H1 (cell line): ENCODE data around the gene MT1H. TPM values are rescaled to one million over a fixed set of nuclear protein-coding genes. Genes with fewer than 3 reads are reported as not detected.

Experiments used
- CTCF ChIA-PET: fragments of 300-600 bp; sonication (Branson Sonifier 250); formaldehyde crosslinking; loops from one replicate; lab custom pipeline; 2021; ENCODE audit not compliant: partially characterized antibody; lab: Charles Lee
- POLR2A ChIA-PET: fragments of 300-600 bp; sonication (Branson Sonifier 250); formaldehyde crosslinking; loops from one replicate; lab custom pipeline; 2021; ENCODE audit warnings: inconsistent platforms; ENCODE audit not compliant: partially characterized antibody; lab: Charles Lee
- DNase-seq, 2 experiments: peaks; one replicate each; pipeline versions ENCODE4 v3.0.0 to v3.0.0-alpha.2; 2010 to 2022; ENCODE audit warnings: low spot score in 2 of 2, low read depth in 1 of 2, mixed read lengths in 1 of 2
- FAIRE-seq: peaks from 2 replicates; lab custom pipeline; 2011; peaks lifted over from hg19 to GRCh38; lab: Jason Lieb, UNC
- H2AFZ ChIP-seq: 2 replicates; pipeline ENCODE4 v1.8.1; 2012; ENCODE audit warnings: low read length, inconsistent platforms
- H2AK5ac ChIP-seq: 2 replicates; pipeline ENCODE4 v1.6.1; 2013; ENCODE audit warnings: low read depth, low read length
- H2BK120ac ChIP-seq: replicated peaks from 2 replicates; pipeline ENCODE3; 2013; ENCODE audit warnings: low read depth, low read length, inconsistent platforms
- H2BK12ac ChIP-seq: 2 replicates; pipeline ENCODE4 v1.6.1; 2013; ENCODE audit warnings: low read depth, low read length
- H2BK15ac ChIP-seq: 2 replicates; pipeline ENCODE4 v1.6.1; 2013; ENCODE audit warnings: low read length
- H2BK20ac ChIP-seq: 2 replicates; pipeline ENCODE4 v1.6.1; 2013; ENCODE audit warnings: low read length
- H2BK5ac ChIP-seq: 2 replicates; pipeline ENCODE4 v1.6.1; 2013; ENCODE audit warnings: low read depth, low read length
- H3K14ac ChIP-seq: 2 replicates; pipeline ENCODE4 v1.6.1; 2013; ENCODE audit warnings: inconsistent platforms; ENCODE audit not compliant: insufficient read length
- H3K18ac ChIP-seq: 2 replicates; pipeline ENCODE4 v1.6.1; 2013; ENCODE audit warnings: low read length; ENCODE audit errors: extremely low read depth
- H3K23ac ChIP-seq: 2 replicates; pipeline ENCODE4 v1.6.1; 2013; ENCODE audit warnings: inconsistent platforms; ENCODE audit not compliant: insufficient read length
- H3K23me2 ChIP-seq: 2 replicates; pipeline ENCODE4 v1.6.1; 2013; ENCODE audit warnings: low read depth, low read length
- H3K27ac ChIP-seq: 2 replicates; pipeline ENCODE4 v1.6.1; 2011; ENCODE audit warnings: low read depth, low read length, inconsistent platforms
- H3K27me3 ChIP-seq, 4 experiments: replicated peaks in 1 of 4; 1 replicate in 1 of 4; 2 replicates in 3 of 4; pipeline versions ENCODE4 v1.6.1 to v1.8.1; 2011 to 2013; ENCODE audit warnings: low read length in 3 of 4, mild to moderate bottlenecking in 3 of 4, inconsistent platforms in 2 of 4, mixed read lengths in 2 of 4, moderate library complexity in 1 of 4; ENCODE audit not compliant: control insufficient read depth in 3 of 4, insufficient read depth in 3 of 4; ENCODE audit errors: extremely low read depth in 1 of 4
- H3K36me3 ChIP-seq, 4 experiments: 2 replicates each; pipeline versions ENCODE4 v1.6.1 to v1.8.1; 2011 to 2013; ENCODE audit warnings: mild to moderate bottlenecking in 4 of 4, low read length in 3 of 4, moderate library complexity in 2 of 4, control low read depth in 1 of 4, inconsistent platforms in 1 of 4; ENCODE audit not compliant: insufficient read depth in 4 of 4, control insufficient read depth in 2 of 4
- H3K4ac ChIP-seq: replicated peaks from 2 replicates; pipeline ENCODE3; 2013; ENCODE audit warnings: low read length, low read depth, mixed read lengths, inconsistent platforms; ENCODE audit not compliant: insufficient read length
- H3K4me1 ChIP-seq, 4 experiments: replicated peaks in 1 of 4; 1 replicate in 1 of 4; 2 replicates in 3 of 4; pipeline versions ENCODE4 v1.6.1 to v1.8.1; 2011 to 2013; ENCODE audit warnings: low read length in 3 of 4, inconsistent platforms in 2 of 4, mixed read lengths in 1 of 4; ENCODE audit not compliant: insufficient read depth in 4 of 4, control insufficient read depth in 3 of 4
- H3K4me2 ChIP-seq, 2 experiments: 2 replicates each; pipeline versions ENCODE4 v1.6.1 to v1.8.1; 2011 to 2013; ENCODE audit warnings: low read depth in 2 of 2, low read length in 2 of 2, control low read depth in 1 of 2, inconsistent platforms in 1 of 2, mild to moderate bottlenecking in 1 of 2; ENCODE audit not compliant: insufficient read depth in 1 of 2
- H3K4me3 ChIP-seq, 4 experiments: fragments of 200-600, 300-600 bp in 1 of 4; sonication (generic), shearing (Covaris generic), sonication (Bioruptor Twin) in 1 of 4; 2 replicates each; pipeline versions ENCODE4 v1.5.1 to v1.8.1; 2011 to 2016; ENCODE audit warnings: low read length in 4 of 4, low read depth in 3 of 4, control low read depth in 2 of 4, inconsistent platforms in 2 of 4, mild to moderate bottlenecking in 2 of 4, mixed read lengths in 1 of 4, moderate library complexity in 1 of 4; ENCODE audit not compliant: insufficient read depth in 2 of 4; ENCODE audit errors: extremely low read depth in 1 of 4
- H3K56ac ChIP-seq: replicated peaks from 2 replicates; pipeline ENCODE3; 2013; ENCODE audit warnings: low read depth, mild to moderate bottlenecking, mixed read lengths, low read length, inconsistent platforms; ENCODE audit not compliant: insufficient read length
- H3K79me1 ChIP-seq: 2 replicates; pipeline ENCODE4 v1.6.1; 2013; ENCODE audit warnings: low read depth, low read length, control low read depth
- H3K79me2 ChIP-seq, 2 experiments: 2 replicates each; pipeline versions ENCODE4 v1.6.1 to v1.8.1; 2012 to 2013; ENCODE audit warnings: low read length in 2 of 2, mild to moderate bottlenecking in 2 of 2, inconsistent platforms in 1 of 2; ENCODE audit not compliant: insufficient read depth in 2 of 2, control insufficient read depth in 1 of 2
- H3K9ac ChIP-seq, 4 experiments: replicated peaks in 1 of 4; 1 replicate in 1 of 4; 2 replicates in 3 of 4; pipeline versions ENCODE4 v1.6.1 to v1.8.1; 2011 to 2013; ENCODE audit warnings: low read depth in 3 of 4, low read length in 3 of 4, control low read depth in 2 of 4, mild to moderate bottlenecking in 2 of 4, moderate library complexity in 2 of 4, inconsistent platforms in 1 of 4; ENCODE audit errors: extremely low read depth in 1 of 4
- H3K9me3 ChIP-seq, 2 experiments: 2 replicates each; pipeline versions ENCODE4 v1.6.1 to v1.8.1; 2012 to 2013; ENCODE audit warnings: mild to moderate bottlenecking in 2 of 2, moderate library complexity in 2 of 2, control low read depth in 1 of 2, inconsistent platforms in 1 of 2, low read depth in 1 of 2, low read length in 1 of 2, mixed read lengths in 1 of 2; ENCODE audit not compliant: insufficient read depth in 2 of 2
- H4K20me1 ChIP-seq, 2 experiments: replicated peaks in 1 of 2; 2 replicates each; pipeline versions ENCODE3 to v1.8.1; 2011 to 2013; ENCODE audit warnings: inconsistent platforms in 2 of 2, low read length in 2 of 2, mild to moderate bottlenecking in 1 of 2; ENCODE audit not compliant: insufficient read depth in 2 of 2, control insufficient read depth in 1 of 2
- H4K5ac ChIP-seq: 2 replicates; pipeline ENCODE4 v1.6.1; 2013; ENCODE audit warnings: low read length, low read depth, mixed read lengths, inconsistent platforms; ENCODE audit not compliant: insufficient read length
- H4K8ac ChIP-seq: 2 replicates; pipeline ENCODE4 v1.8.0; 2013; ENCODE audit warnings: mild to moderate bottlenecking, moderate library complexity, low read length, inconsistent platforms; ENCODE audit not compliant: insufficient read depth; ENCODE audit errors: extremely low read depth
- H4K91ac ChIP-seq: replicated peaks from 2 replicates; pipeline ENCODE3; 2013; ENCODE audit warnings: low read length, mixed read lengths, inconsistent platforms; ENCODE audit not compliant: insufficient read length
- CBX5 ChIP-seq: fragments of 300-800, 300-1000 bp; sonication (generic); IDR thresholded peaks from 2 replicates; pipeline ENCODE4 v1.7.1; 2016; ENCODE audit warnings: antibody characterized with exemption, low read length, low read depth
- CBX8 ChIP-seq: fragments of 300-800, 300-1000 bp; sonication (generic); IDR thresholded peaks from 2 replicates; pipeline ENCODE4 v1.7.1; 2016; ENCODE audit warnings: low read depth, low read length, borderline replicate concordance
- CEBPB ChIP-seq: IDR thresholded peaks from 2 replicates; pipeline ENCODE4 v1.6.1; 2012; ENCODE audit warnings: low read depth, low read length
- CTBP2 ChIP-seq: IDR thresholded peaks from 2 replicates; pipeline ENCODE4 v1.7.0; 2011; ENCODE audit warnings: borderline replicate concordance, mild to moderate bottlenecking, moderate library complexity, mixed read lengths, low read length; ENCODE audit not compliant: insufficient read depth, insufficient read length
- GTF2F1 ChIP-seq: IDR thresholded peaks from 2 replicates; pipeline ENCODE4 v1.6.1; 2012; ENCODE audit warnings: low read depth, low read length, improper control_type of control experiment, borderline replicate concordance
- JUN ChIP-seq: IDR thresholded peaks from 2 replicates; pipeline ENCODE4 v1.6.1; 2011; ENCODE audit warnings: low read depth, mild to moderate bottlenecking, improper control_type of control experiment, low read length
- NANOG ChIP-seq: IDR thresholded peaks from 2 replicates; pipeline ENCODE4 v1.6.1; 2011; ENCODE audit warnings: low read length, low read depth, mild to moderate bottlenecking, inconsistent platforms; ENCODE audit not compliant: insufficient read depth, poor library complexity, severe bottlenecking
- POLR2A ChIP-seq, 2 experiments: IDR thresholded peaks; 1 replicate in 1 of 2; 2 replicates in 1 of 2; pipeline ENCODE4 v1.6.1; 2011; ENCODE audit warnings: low read depth in 2 of 2, low read length in 2 of 2, mild to moderate bottlenecking in 2 of 2; ENCODE audit errors: control extremely low read depth in 1 of 2
- RAD21 ChIP-seq, 2 experiments: IDR thresholded peaks in 1 of 2; conservative IDR thresholded peaks in 1 of 2; 2 replicates each; pipeline ENCODE4 v1.6.1; 2011; ENCODE audit warnings: low read depth in 2 of 2, low read length in 2 of 2, improper control_type of control experiment in 1 of 2, inconsistent platforms in 1 of 2, mild to moderate bottlenecking in 1 of 2, moderate library complexity in 1 of 2
- SAP30 ChIP-seq: fragments of 300-600 bp; sonication (generic); IDR thresholded peaks from 2 replicates; pipeline ENCODE4 v1.7.1; 2012; ENCODE audit warnings: low read length, moderate library complexity, mild to moderate bottlenecking, inconsistent platforms; ENCODE audit not compliant: insufficient read depth, insufficient replicate concordance
- SIX5 ChIP-seq: IDR thresholded peaks from 2 replicates; pipeline ENCODE4 v1.6.1; 2011; ENCODE audit warnings: mild to moderate bottlenecking, low read depth, low read length
- SP4 ChIP-seq: IDR thresholded peaks from 2 replicates; pipeline ENCODE4 v1.6.1; 2012; ENCODE audit warnings: low read length, inconsistent platforms
- TAF1 ChIP-seq: IDR thresholded peaks from 2 replicates; pipeline ENCODE4 v1.6.1; 2011; ENCODE audit warnings: mild to moderate bottlenecking, low read depth, low read length
- ZNF274 ChIP-seq: IDR thresholded peaks from 2 replicates; pipeline ENCODE4 v1.7.0; 2012; ENCODE audit warnings: low read length, borderline replicate concordance; ENCODE audit errors: extremely low read depth
- WGBS, 2 experiments: shearing (Covaris generic) in 1 of 2; methylation state at CpG; one replicate each; pipeline versions ENCODE4 v1.1.6 to v1.1.7; 2013 to 2015; ENCODE audit warnings: low lambda C conversion rate in 2 of 2, mixed read lengths in 2 of 2, inconsistent platforms in 1 of 2, low coverage in 1 of 2, missing lambda C conversion rate in 1 of 2; ENCODE audit not compliant: insufficient replicate concordance in 2 of 2, insufficient coverage in 1 of 2, insufficient read length in 1 of 2; ENCODE audit errors: extremely low coverage in 1 of 2, missing lambda C conversion rate in 1 of 2; 5-methylcytosine and 5-hydroxymethylcytosine counted together
- polyA plus RNA-seq, 7 experiments: library from polyadenylated mRNA; depleted of rRNA in 3 of 7; stranded (reverse) in 5 of 7; unstranded in 2 of 7; fragments of >200 nt in 5 of 7; fragments of 200-250 nt in 2 of 7; gene quantifications; 1 replicate in 5 of 7; 2 replicates in 1 of 7; 4 replicates in 1 of 7; pipeline versions ENCODE4 v1.2.1 to v1.2.3, GENCODE V29; 2011 to 2013; ENCODE audit warnings: missing spikeins in 2 of 7, mixed read lengths in 2 of 7
- total RNA-seq: library from RNA; stranded (reverse); fragmentation: NEBNext Ultra II Directional; extraction: Animal tissue kit (Norgen Biotek cat#: 25700); gene quantifications from 2 replicates; pipeline ENCODE4 v1.2.1, GENCODE V29; 2021

The MT1H gene
- total and polyA plus RNA-seq, 2 of the 8 experiments (the other 6 are each of a cell fraction or from before 2014, with no cell fraction given): 11.9 to 95.7 TPM

DNA sequence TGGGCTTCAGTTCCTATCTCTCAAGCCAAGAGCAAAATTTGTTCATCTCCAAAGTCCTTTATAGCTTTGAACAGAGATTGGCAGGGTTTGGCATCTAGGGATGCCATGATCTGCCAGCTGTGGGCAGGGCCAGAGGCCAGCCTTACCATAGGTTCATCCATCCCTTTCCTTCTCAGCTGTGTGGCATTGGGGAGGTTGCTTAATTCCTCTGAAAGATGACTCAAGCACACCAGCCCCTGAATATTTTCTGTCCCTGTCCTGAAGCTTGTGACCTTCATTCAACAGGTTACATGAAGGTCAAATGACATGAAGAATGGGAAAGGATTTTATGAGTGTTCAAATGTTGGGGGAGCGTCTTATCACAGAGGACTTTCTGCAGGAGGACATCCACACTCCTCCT, 5.1 kb upstream of the MT1H start:
- Histone ChIP-seq H2BK12ac (no peak overlapping the region), H3K23ac (no peak overlapping the region), H3K23me2 (peaks cover 14% of the 10 kb centered on the region; the same call in 1 of the 2 replicates), H4K5ac (no peak overlapping the region), H3K18ac (no peak overlapping the region), H2BK120ac (no peak overlapping the region), H4K20me1 (peaks cover 2 to 3% of the 10 kb centered on the region in 2 experiments), H2BK15ac (no peak overlapping the region), H3K9me3 (no peaks in the 10 kb centered on the region), H3K14ac (no peak overlapping the region), H3K27me3 (peaks cover 84 to 100% (median 98%) of the 10 kb centered on the region in 4 experiments), H2BK5ac (no peak overlapping the region), H3K79me2 (no peaks in the 10 kb centered on the region), H3K79me1 (no peaks in the 10 kb centered on the region), H3K4me3 (no peak overlapping the region), H4K91ac (no peak overlapping the region), H3K36me3 (no peaks in the 10 kb centered on the region), H3K4me2 (no peak overlapping the region), H3K9ac (no peak overlapping the region), H2BK20ac (no peak overlapping the region), H2AK5ac (no peak overlapping the region), H2AFZ (no peak overlapping the region), H3K56ac (no peak overlapping the region), H3K27ac (no peak overlapping the region), H4K8ac (no peak overlapping the region), H3K4me1 (peaks cover 3 to 8% (median 6%) of the 10 kb centered on the region in 4 experiments), H3K4ac (no peak overlapping the region)
- POLR2A ChIA-PET: interaction anchor here (1.1 to 13.9 kb wide), 3 partner anchors 9 to 39 kb away, joined by 3 to 205 read pairs (median 7); partner anchors contain the start of genes MT1E and MT1X
- WGBS, 2 experiments: 89% methylated on average over 1 of the region's 1 CpG; no CpG with 5 or more reads in 1 of the 2 experiments
- no peak for FAIRE-seq
- no peak for DNase-seq
- CTCF ChIA-PET: interaction anchor here (0.5 to 0.7 kb wide), 2 partner anchors 8 to 15 kb away, joined by 3 read pairs; no protein-coding TSS in a partner anchor
- TF ChIP-seq SAP30 (no peak), ZNF274 (no peak), CEBPB (no peak), CBX5 (no peak), CTBP2 (no peak), SP4 (no peak), NANOG (no peak), POLR2A (IDR thresholded peaks at IDR 0.05; ENCODE audit: control extremely low read depth in 1 of 2, low read depth in 2 of 2, low read length in 2 of 2) (no peak), JUN (no peak), GTF2F1 (no peak), RAD21 (IDR thresholded peaks at IDR 0.05 in 1 of 2, conservative IDR thresholded peaks at IDR 0.05 in 1 of 2; ENCODE audit: low read depth in 2 of 2, low read length in 2 of 2) (no peak), SIX5 (no peak), TAF1 (no peak), CBX8 (no peak)
